KOPT-K1 (cell line): ENCODE results near the gene EPHA5.
"Not testable (repeated sequence)": the region's sequence is repeated elsewhere in the genome, so short reads cannot be mapped to it uniquely, and the experiment has no call there.

Experiments
- H3K27ac ChIP-seq: fragments of 200-600 bp; sonication (generic); 2 replicates; pipeline ENCODE4 v1.5.1; 2016; ENCODE audit warnings: antibody characterized with exemption, mild to moderate bottlenecking, low read depth, low read length; ENCODE audit not compliant: poor library complexity, severe bottlenecking
- H3K36me3 ChIP-seq: fragments of 200-600 bp; sonication (generic); 2 replicates; pipeline ENCODE4 v1.5.1; 2017; ENCODE audit warnings: antibody characterized with exemption, mild to moderate bottlenecking, low read length, moderate library complexity; ENCODE audit not compliant: insufficient read depth
- H3K9me3 ChIP-seq: fragments of 200-600 bp; sonication (generic); 2 replicates; pipeline ENCODE4 v1.5.1; 2017; ENCODE audit warnings: antibody characterized with exemption, low read length, mild to moderate bottlenecking; ENCODE audit not compliant: insufficient read depth, poor library complexity, severe bottlenecking

The EPHA5 gene

GRCh38 chr4:65316534-65316933 is 353.8 kb downstream of the EPHA5 start:
- H3K36me3 ChIP-seq: no peaks in the 10 kb centered on the region
- H3K27ac ChIP-seq: no peak overlapping the region

GRCh38 chr4:65311120-65311519 is 359.2 kb downstream of the EPHA5 start:
- Histone ChIP-seq H3K36me3 (no peaks in the 10 kb centered on the region), H3K9me3 (no peaks in the 10 kb centered on the region), H3K27ac (no peak overlapping the region)

More at GRCh38 chr4:65316534-65316933, 353.8 kb downstream of the EPHA5 start:
- no peaks in the 10 kb centered on the region for H3K9me3 ChIP-seq

- H3K27ac ChIP-seq: no peak overlapping the region
Observed at GRCh38 chr4:65310586-65310985, 359.7 kb downstream of the EPHA5 start.

GRCh38 chr4:65308626-65309025 is 361.7 kb downstream of the EPHA5 start:
- H3K27ac ChIP-seq, H3K9me3 ChIP-seq, H3K36me3 ChIP-seq: not testable (repeated sequence)

More at GRCh38 chr4:65310586-65310985, 359.7 kb downstream of the EPHA5 start:
- H3K36me3 ChIP-seq: no peaks in the 10 kb centered on the region
- no peaks in the 10 kb centered on the region for H3K9me3 ChIP-seq

GRCh38 chr4:65302145-65302544 is 368.1 kb downstream of the EPHA5 start:
- no peak overlapping the region for H3K27ac ChIP-seq
- H3K36me3 ChIP-seq: no peaks in the 10 kb centered on the region
- no peaks in the 10 kb centered on the region for H3K9me3 ChIP-seq

GRCh38 chr4:65296246-65296645 is 374.0 kb downstream of the EPHA5 start:
- Histone ChIP-seq H3K27ac (no peak overlapping the region), H3K36me3 (no peaks in the 10 kb centered on the region), H3K9me3 (no peaks in the 10 kb centered on the region)

- H3K27ac ChIP-seq: no peak overlapping the region
- peaks cover 10% of the 10 kb centered on the region for H3K9me3 ChIP-seq
Observed at GRCh38 chr4:65287071-65287470, 383.2 kb downstream of the EPHA5 start.

More at GRCh38 chr4:65287071-65287470, 383.2 kb downstream of the EPHA5 start:
- no peaks in the 10 kb centered on the region for H3K36me3 ChIP-seq
